IMR-90 (cell line): ENCODE measurements around the gene NLRP3.
"Not testable (repeated sequence)": the region's sequence is repeated elsewhere in the genome, so short reads cannot be mapped to it uniquely, and the experiment has no call there.

Experiments used
- CEBPB ChIP-seq: IDR thresholded peaks from 2 replicates; pipeline ENCODE4 v1.6.1; 2012; ENCODE audit warnings: low read depth, low read length, improper control_type of control experiment
- FOS ChIP-seq: fragments of 150-350 bp; IDR thresholded peaks from 2 replicates; pipeline ENCODE4 v1.6.1; 2016; ENCODE audit warnings: low read depth, low read length
- MXI1 ChIP-seq: IDR thresholded peaks from 2 replicates; pipeline ENCODE4 v1.6.1; 2012; ENCODE audit warnings: low read depth, mild to moderate bottlenecking, low read length, moderate library complexity, borderline replicate concordance
- POLR2A ChIP-seq: IDR thresholded peaks from 2 replicates; pipeline ENCODE4 v1.6.1; 2012; ENCODE audit warnings: mild to moderate bottlenecking, low read depth, low read length
- SMC3 ChIP-seq: fragments of 150-350 bp; IDR thresholded peaks from 2 replicates; pipeline ENCODE4 v1.6.1; 2016; ENCODE audit warnings: low read depth, mild to moderate bottlenecking, antibody characterized with exemption, low read length, moderate library complexity
- TF ChIP-seq, protein P1 (sequence below): fragments of 150-350 bp; IDR thresholded peaks from 2 replicates; pipeline ENCODE4 v1.6.1; 2017; ENCODE audit warnings: mild to moderate bottlenecking, antibody characterized with exemption, low read length, low read depth
- TF ChIP-seq, protein P2 (sequence below): conservative IDR thresholded peaks from 2 replicates; pipeline ENCODE4 v1.5.1; 2012; ENCODE audit warnings: mild to moderate bottlenecking, low read depth, low read length, improper control_type of control experiment

DNA sequence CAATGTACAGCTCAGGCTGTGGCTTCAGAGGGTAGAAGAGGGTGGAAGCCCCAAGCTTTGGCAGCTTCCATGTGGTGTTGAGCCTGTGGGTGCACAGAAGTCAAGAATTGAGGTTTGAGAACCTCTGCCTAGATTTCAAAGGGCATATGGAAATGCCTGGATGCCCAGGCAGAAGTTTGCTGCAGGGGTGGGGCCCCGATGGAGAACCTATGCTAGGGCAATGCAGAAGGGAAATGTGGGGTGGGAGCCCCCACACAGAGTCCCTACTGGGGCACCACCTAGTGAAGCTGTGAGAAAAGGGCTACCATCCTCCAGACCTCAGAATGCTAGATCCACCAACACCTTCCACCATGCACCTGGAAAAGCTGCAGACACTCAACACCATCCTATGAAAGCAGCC, 49.6 kb upstream of the NLRP3 start:
- TF ChIP-seq, protein P1, sequence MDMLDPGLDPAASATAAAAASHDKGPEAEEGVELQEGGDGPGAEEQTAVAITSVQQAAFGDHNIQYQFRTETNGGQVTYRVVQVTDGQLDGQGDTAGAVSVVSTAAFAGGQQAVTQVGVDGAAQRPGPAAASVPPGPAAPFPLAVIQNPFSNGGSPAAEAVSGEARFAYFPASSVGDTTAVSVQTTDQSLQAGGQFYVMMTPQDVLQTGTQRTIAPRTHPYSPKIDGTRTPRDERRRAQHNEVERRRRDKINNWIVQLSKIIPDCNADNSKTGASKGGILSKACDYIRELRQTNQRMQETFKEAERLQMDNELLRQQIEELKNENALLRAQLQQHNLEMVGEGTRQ, result not testable (repeated sequence)
- not testable (repeated sequence) for TF ChIP-seq CEBPB, MXI1, POLR2A, SMC3, FOS
- TF ChIP-seq, protein P2, sequence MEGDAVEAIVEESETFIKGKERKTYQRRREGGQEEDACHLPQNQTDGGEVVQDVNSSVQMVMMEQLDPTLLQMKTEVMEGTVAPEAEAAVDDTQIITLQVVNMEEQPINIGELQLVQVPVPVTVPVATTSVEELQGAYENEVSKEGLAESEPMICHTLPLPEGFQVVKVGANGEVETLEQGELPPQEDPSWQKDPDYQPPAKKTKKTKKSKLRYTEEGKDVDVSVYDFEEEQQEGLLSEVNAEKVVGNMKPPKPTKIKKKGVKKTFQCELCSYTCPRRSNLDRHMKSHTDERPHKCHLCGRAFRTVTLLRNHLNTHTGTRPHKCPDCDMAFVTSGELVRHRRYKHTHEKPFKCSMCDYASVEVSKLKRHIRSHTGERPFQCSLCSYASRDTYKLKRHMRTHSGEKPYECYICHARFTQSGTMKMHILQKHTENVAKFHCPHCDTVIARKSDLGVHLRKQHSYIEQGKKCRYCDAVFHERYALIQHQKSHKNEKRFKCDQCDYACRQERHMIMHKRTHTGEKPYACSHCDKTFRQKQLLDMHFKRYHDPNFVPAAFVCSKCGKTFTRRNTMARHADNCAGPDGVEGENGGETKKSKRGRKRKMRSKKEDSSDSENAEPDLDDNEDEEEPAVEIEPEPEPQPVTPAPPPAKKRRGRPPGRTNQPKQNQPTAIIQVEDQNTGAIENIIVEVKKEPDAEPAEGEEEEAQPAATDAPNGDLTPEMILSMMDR, result not testable (repeated sequence)
